HG02852 (cell line): ENCODE results near the gene FMOD.

Experiments
- ATAC-seq: cut with Tn5 transposase; IDR thresholded peaks from one replicate; pipeline ENCODE4 v1.9.1; 2021; ENCODE audit warnings: mild to moderate bottlenecking, moderate library complexity; ENCODE audit not compliant: unreplicated experiment

The FMOD gene

DNA sequence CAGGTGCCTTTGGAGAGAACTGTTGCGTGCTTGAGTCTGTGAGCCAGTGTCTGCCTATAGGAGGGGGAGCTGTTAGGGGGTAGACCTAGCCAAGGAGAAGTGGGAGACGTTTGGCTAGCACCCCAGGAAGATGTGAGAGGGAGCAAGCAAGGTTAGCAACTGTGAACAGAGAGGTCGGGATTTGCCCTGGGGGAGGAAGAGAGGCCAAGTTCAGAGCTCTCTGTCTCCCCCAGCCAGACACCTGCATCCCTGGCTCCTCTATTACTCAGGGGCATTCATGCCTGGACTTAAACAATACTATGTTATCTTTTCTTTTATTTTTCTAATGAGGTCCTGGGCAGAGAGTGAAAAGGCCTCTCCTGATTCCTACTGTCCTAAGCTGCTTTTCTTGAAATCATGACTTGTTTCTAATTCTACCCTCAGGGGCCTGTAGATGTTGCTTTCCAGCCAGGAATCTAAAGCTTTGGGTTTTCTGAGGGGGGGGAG is 43.2 kb downstream of the FMOD start:
- no peak for ATAC-seq

- no peak for ATAC-seq
Measured at GRCh38 chr1:203306965-203307541, 43.9 kb downstream of the FMOD start.

- ATAC-seq: no peak
Measured at GRCh38 chr1:203306089-203306964, 44.6 kb downstream of the FMOD start.

- peak; percentile 11 for ATAC-seq
Measured at GRCh38 chr1:203305809-203306088, 45.2 kb downstream of the FMOD start.

GRCh38 chr1:203304919-203305808 is 45.8 kb downstream of the FMOD start, which contains the start of gene BTG2:
TSS of gene BTG2 (plus strand) at chr1:203305519. CDS start at chr1:203305607, 88 bp downstream.
- ATAC-seq: peak; percentile 73

GRCh38 chr1:203304391-203304918 is 46.5 kb downstream of the FMOD start:
- ATAC-seq: no peak

DNA sequence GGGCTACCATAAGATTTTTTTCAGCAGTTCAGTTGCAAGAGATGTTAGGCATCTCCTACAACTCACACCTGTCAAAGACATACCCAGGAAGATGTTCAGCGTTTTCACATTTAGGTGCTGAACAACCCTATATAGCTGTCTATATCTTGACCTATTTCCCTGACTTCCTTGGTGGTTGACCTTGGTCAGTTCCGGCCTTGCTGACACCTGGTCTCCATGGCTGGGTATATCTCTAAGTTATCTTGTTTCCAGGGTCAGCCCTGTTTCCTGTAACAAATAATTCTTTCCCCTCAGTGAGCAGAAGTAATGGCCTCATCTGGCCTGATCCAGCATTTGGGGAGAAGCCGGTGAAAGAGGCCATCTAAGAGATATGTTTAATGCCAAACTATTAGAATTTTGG is 48.0 kb downstream of the FMOD start:
- no peak for ATAC-seq

- ATAC-seq: no peak
Measured at GRCh38 chr1:203302456-203302855, 48.5 kb downstream of the FMOD start.

- no peak for ATAC-seq
Measured at GRCh38 chr1:203301331-203301668, 49.6 kb downstream of the FMOD start.

GRCh38 chr1:203300441-203301330 is 50.2 kb downstream of the FMOD start:
- no peak for ATAC-seq

DNA sequence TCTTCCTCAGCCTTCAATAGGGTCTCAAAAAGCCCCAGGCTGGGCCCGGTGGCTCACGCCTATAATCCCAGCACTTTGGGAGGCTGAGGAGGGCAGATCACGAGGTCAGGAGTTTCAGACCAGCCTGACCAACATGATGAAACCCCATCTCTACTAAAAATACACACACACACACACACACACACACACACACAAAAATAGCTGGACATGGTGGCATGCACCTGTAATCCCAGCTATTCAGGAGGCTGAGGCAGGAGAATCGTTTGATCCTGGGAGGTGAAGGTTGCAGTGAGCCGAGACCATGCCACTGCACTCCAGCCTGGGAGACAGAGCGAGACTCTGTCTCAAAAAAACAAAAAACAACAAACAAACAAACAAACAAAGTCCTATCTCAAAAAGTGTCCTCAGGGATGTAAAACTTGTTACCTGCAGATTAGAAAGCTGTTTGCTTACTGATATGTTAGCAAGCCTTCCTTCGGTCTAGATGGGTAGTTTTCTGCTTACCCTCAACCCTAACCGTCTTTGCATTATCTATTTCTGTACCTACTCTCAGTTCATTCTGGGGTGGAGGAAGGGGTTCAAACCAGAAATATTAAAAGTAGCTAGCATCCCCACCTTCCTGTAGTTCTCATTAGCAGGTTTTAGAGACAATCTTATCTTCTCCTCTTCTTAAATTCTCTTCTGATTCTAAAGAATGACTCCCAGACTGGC is 51.0 kb downstream of the FMOD start:
- peak; percentile 40 for ATAC-seq

- no peak for ATAC-seq
Measured at GRCh38 chr1:203299169-203299568, 51.8 kb downstream of the FMOD start.

- ATAC-seq: no peak
Measured at GRCh38 chr1:203296460-203297073, 54.4 kb downstream of the FMOD start.

DNA sequence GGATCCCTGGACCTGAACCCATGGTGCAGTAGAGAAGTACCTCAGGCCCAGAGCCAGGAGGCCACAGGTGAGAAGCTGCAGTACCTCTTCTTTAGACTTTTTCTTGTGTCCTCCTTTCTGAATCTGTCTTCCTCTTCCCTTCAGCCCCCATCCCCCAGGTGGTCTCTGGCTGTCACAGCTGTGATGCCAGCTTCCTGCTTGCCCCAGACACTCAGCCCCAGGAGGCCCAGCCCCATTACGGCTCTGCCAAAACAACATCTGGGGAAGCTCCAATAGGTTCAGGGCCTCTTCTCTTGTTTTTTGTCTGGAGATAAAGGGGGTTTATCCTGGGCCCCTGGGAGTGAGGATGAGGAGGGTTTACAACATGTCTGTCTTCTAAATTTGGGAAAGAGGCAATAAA is 55.1 kb downstream of the FMOD start:
- no peak for ATAC-seq

- no peak for ATAC-seq
Measured at GRCh38 chr1:203291201-203292096, 59.5 kb downstream of the FMOD start.
